GM10847 (cell line): ENCODE data around the gene IFNG-AS1.

Source experiments
- POLR2A ChIP-seq: IDR thresholded peaks from 2 replicates; pipeline ENCODE4 v1.6.1; 2011; ENCODE audit not compliant: insufficient read length; ENCODE audit errors: extremely low read depth

The IFNG-AS1 gene

DNA sequence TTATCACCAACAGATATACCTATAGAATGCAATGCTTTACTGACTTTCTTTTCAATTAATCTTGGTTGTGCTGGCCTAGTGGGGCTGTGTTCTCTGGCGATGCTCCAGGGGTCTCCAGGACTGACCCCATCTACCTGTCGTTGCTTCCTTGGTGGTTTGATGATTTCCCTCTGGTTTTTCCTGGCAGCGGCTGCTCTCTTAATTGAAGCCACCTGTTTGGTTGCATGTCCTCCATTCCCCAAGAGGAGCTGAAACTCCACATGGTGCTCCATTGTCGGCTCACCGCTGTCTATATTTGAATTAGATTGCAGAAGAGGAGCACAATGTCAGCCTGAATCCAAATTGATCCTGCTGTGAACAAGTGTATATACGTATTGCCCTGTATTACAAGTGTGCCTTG, 7.1 kb upstream of the IFNG-AS1 start:
- no peak for TF ChIP-seq POLR2A

DNA sequence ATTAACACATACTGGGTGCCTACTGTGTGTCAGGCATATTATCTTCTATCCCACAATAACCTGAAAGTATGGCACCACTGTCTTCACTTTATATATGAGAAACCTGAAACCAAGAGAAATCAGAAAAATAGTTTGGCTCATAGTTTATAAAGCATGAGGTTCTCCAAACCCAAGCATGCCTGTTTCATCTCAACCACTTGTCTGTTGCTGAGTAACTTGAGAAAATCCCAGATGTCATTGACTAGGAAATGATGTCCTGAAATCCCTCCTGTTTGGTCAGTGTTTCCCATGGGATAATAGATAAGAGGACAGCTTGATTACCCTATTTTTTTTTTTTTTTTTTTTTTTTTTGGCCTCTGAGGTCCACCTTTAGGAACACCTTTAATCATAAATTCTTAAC, 2.6 kb upstream of the IFNG-AS1 start:
- no peak for TF ChIP-seq POLR2A

DNA sequence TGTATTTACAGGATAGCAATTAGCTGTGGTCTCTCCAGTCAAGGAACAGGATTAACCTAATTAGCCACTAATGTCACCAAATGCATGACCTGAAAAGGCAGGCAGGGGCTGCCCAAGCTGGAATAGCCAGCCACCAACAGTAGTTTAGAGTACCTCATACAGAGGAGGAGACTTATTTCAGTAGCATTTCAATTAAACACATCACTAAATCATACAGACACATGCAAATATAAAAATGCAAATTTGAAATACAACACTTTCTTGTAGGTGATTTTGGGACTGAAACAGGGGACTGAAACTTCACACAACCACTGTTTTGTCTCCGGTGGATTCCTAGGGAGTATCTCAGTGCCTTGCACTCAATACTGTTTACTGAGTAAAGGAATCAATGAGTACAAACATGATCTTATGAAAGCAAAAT, 636 bp upstream of the IFNG-AS1 start:
- no peak for TF ChIP-seq POLR2A

DNA sequence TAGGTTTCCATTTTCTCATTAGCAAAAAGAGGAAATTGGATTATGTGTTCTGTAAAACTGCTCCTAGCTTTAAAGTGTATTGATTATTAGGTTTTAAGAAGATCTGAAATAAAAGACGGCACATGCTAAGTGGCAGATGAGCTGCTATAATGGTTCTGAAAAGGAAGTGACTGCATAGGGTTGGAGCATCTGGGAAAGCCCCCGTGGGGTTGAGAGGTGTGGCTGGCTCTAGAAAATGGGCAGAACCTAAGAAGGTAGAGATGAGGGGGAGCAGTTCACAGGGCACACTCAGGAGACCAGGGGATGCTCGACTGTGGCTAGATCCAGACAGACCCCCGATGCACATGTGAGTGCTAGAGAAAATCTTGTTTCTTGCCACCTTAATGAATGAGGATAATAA, 1.9 kb downstream of the IFNG-AS1 start:
- TF ChIP-seq POLR2A = no peak

DNA sequence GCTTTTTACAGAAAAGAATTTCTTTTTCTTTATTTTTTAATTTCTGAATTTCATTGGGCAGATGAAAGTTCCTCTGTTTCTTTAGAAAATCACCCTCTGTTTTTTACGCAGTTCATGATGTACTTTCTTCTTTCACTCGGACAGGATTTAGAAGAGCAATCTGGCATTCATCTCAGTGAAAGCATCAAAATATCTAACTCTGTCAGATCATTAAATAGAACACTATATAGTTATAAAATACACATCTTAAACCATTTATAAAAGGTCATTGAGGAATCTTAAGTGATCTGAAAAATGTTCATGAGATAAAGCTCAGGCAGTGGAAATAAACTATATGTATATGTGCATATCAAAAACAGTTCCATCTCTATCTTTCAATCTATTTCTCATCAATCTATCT, 3.9 kb downstream of the IFNG-AS1 start:
- no peak for TF ChIP-seq POLR2A

DNA sequence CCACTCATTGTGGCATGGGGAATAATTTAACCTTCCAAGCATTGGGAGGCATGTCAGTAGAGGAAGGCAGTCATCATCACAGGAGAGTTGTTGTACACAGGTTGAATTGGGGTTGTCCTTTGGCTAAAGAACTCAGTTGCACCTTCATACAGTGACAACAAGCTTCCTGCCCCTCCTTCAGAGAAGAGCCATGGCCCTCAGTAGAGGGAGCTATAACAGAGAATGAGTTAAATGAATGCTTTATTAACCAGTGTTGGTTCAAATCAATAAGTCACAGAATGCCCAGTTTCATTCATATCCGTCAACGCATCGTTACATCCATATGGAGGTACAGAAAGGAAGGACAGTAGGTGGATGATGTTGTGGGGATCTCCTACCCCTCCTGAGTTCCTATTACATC, 4.8 kb downstream of the IFNG-AS1 start:
- no peak for TF ChIP-seq POLR2A

DNA sequence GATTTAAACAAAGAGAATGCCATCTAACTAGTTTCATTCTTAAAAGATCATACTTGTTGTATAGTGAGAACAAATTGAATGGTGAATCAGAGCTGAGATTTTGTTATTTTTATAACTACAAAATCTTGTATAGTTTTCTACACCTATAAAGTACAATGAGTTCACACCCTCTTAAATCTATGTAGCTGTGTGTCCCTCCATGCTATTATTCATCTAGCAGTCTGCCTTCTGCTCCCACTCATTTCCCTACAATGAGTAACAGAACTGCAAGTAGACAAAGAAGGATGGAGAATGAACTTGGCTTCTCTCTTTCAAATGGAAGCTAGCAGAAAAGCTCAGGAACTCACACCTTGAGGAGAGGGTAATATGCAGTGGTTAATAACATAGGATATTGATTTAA, 7.1 kb downstream of the IFNG-AS1 start:
- no peak for TF ChIP-seq POLR2A

DNA sequence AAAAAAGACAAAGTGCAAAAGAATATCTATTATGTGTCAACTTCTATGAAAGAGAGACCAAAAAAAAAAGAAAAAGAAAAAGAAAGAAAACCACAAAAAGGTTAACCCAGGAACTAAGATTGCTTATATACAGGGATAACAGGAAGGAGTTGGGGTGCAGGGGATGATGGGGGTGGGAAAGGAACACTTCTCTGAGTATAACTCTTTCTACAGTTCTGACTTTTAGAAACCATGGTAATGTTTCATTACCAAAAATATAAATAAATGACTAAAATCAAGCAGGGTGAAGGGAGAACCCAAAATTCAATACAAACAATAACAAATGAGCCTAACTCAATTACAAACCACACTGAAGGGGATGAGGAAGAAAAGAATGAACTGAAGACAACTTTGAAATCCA, 9.1 kb downstream of the IFNG-AS1 start:
- TF ChIP-seq POLR2A = no peak

DNA sequence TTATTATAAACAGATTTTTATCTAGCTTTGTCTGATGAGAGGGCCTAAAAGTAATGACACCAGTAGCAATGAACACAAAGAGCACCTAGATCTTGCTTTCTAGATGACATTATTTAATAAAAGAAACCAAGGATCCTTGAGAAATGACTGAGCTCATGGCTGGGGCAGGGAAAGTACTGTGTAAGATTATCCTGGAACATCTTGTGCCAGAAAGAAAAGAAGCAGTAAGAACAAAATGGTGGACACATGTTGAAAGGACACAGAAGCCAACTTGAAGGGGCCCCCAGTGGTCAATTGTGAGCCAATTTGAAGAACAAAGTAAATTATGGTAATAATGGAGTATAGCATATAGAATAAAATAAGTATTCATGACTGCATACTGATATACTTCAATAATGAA, 10.0 kb downstream of the IFNG-AS1 start:
- no peak for TF ChIP-seq POLR2A

DNA sequence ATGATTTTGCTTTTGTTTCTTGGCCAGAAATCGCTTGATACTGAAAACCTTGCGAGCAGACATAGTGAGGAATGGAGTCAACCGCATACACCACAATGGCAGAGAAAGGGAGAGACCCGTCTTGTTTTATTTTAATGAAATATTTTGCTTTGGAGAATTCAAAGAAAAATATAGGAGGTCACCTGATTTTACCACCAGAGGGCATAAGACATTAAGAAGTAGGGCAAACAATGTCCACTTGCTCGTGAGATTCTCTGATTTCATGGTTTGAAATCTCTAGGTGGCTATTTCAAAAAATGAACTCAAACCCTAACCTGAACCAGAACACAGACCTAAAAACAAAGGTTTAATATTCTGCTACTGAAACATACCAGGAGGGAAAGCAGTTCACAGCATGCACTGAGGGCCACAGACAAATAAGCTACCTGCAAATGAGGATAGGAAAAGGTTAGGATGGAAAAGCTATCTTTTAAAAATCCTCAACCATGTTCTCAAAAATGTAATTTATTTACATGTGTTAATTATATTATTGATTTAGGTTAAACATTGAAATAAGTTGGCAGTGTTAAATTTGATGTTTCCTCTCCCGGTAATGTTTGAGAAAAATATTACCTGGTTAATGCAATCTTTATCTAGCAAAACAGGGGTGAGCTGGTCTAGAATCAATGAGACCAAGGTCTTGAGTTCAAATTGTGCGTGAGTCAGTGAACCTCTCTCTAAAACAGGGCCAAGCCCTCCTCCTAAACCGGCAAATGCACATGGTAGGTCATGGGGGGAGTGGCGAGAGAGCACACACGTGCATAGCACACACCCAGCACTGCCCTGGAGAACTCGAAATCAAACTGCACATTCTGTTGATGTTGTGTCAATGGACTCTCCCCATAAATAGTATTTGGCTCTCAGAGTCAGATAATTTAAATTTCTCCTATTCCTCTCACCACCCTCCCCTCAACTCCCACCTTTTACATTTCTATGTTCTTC, 12.5 kb downstream of the IFNG-AS1 start:
- TF ChIP-seq POLR2A = no peak

DNA sequence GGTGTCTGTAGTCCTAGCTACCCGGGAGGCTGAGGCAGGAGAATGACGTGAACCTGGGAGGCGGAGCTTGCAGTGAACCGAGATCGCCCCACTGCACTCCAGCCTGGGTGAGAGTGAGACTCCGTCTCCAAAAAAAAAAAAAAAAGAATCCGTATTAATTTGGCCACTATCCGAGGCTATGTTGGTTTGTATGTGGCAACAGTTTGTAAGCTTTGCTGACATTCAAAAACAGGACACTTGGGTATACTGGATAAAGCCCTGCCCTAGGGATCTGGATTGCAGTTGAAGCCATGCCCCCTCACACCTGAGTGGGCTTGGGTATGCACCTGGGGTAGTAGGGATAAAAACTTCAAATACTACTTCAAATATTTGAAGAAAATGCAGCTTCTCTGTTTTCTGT, 14.5 kb downstream of the IFNG-AS1 start:
- no peak for TF ChIP-seq POLR2A

DNA sequence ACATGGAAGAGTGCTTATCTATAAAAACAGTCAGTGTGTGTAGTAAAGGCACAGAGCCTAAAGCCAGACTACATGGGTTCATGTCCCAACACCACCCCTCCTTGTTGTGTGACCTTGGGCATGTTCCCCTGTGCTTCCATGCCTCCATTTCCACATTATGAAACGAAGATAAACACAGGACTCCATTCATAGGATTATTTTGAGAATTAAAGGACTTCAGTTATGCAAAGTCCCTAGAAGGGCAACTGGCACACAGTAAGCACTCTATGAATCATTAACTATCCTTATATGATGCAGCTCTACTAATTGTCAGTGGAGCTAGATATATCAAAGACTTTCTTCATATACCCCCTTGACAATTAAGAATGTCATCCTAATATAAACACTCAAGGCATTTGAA, 17.8 kb downstream of the IFNG-AS1 start:
- TF ChIP-seq POLR2A = no peak

DNA sequence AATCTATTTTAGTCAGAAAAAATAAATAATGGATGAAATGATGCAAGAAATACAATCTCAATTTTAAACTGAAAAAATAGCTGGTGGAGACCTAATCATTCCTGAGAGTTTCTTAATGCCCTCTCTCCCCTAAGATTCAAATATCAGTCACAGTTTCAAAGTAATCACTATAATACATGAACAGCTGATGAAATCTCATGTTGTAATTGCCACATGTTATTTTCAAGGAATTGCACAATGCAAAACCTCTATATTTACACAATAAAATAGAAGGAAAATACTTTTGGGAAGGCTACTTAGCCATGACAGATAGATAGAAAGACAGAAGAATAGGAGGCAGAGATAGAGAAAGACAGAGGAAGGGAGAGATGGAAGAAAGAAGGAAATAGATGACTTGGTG, 18.2 kb downstream of the IFNG-AS1 start:
- no peak for TF ChIP-seq POLR2A

DNA sequence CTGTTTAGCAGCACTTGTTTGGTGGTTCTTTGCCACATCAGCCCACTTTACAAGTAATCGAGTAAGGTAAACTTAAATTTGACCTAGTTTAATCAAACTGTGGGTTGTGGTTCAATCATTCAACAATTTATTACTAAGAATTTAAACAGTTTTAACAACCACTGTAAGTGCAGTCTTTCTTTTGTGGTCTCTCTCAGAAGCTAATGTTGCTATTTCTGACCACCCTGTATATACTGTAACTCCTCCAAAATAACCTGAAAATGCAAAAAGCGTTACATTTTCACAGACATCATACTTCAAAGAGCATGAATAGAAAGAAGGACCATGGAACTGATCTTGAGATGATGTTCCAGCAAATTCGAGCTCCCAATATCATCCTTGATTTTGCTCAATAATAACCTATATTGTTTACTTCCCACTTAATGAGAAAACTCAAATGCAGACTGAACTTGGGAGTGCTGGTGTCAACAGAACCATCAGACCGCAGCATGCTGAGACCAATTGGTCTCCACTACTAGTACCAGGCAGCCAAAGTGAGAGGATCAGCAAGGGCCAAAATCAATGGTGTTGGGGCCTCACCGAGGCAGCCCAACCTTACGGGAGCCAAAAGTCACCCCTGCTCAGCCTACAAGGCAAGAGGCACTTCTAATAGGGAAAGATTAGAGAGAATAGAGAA, 22.1 kb downstream of the IFNG-AS1 start:
- no peak for TF ChIP-seq POLR2A

DNA sequence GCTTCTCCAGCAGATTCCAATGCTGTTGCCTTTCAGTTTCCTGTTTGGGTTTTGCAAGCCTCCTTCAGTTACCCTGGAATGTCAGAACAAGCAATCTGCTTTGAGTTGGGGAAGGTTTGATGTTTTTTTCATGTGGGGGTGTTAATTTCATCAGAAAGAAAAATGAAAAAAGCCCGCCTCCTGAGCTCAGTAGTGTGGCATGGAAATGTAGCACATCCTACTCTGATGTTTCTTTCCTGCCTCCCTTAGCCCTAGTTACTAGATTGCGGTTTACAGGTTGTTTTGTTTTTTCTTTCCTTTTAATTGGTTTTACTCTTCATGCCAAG, 22.6 kb downstream of the IFNG-AS1 start:
- no peak for TF ChIP-seq POLR2A

DNA sequence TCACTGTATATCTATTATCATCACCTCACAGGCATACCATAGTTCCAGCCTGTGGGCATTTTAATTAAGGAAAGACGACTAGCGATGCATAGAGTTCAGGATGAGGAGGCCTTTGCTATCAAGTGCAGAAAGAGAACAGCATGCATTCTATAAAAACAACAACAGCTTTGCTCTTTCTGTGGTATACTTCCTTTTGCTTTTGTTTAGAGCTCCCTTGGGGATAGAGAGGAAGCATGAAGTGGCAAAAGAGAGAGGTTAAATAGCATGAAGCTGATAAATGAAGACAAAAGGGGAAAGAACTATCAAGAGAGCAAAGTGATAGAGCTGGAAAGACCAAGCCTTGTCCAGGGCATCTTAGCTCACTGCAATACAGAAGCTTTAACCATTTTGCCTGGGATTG, 23.5 kb downstream of the IFNG-AS1 start:
- TF ChIP-seq POLR2A = no peak
